Measurements from ENCODE around the gene ETS2.

DNA sequence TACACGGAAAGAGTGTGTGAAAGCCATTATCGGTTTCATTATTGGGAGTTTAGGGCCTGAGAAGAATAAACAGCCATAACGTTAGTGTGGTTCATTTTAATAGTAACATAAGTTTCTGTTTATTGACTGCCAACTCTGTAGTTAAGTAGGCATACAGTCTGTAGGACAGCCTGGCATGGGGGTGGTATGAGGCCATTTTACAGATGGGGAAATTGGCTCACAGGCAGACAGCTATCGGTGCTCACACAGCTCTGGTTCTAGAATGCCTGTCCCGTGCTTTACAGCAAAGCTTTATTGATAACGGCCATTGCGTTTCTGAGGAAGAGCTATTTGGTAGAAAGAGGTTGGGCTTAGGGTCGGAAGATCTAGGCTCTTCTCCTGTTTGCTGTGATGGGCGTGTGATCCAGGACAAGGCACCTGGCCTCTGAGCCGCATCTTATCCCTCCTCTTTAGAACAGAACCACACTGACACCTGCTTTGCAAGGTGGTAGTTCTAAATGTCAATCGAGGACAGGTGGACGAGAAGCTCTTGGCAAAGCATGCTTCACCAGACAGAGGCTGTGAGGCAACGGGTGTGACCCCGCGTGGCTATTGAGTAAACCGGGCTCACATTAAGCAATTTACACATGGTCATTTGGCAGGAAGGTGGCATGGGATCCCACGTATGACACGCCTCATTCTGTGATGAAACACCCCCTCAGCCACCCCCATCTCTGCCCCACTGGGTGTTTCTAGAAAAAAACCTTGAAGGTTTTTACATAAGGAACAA is 14.9 kb downstream of the ETS2 start:
- TF ChIP-seq CTCF (IDR thresholded peaks at IDR 0.05): no peak
- no peak for TF ChIP-seq POLR2A (IDR thresholded peaks at IDR 0.05)

Measured in ovary (tissue), 3 donors.